ENCODE results near the gene GRHL1.
"Not testable (repeated sequence)": the region's sequence is repeated elsewhere in the genome, so short reads cannot be mapped to it uniquely, and the experiment has no call there.

Gene GRHL1

GRCh38 chr2:10019602-10020400, 68.3 kb downstream of the GRHL1 start:
- in situ Hi-C loops (cut with HindIII; ENCODE audit: low sequenced_read_pairs) = no loop called here

- in situ Hi-C loops (cut with HindIII; ENCODE audit: low sequenced_read_pairs) = no loop called here
Observed at GRCh38 chr2:10022041-10022421, 70.5 kb downstream of the GRHL1 start.

- in situ Hi-C loops (cut with HindIII; ENCODE audit: low sequenced_read_pairs) = no loop called here
Observed at GRCh38 chr2:10022445-10022844, 71.0 kb downstream of the GRHL1 start.

- in situ Hi-C loops (cut with HindIII; ENCODE audit: low sequenced_read_pairs) = no loop called here
Observed at GRCh38 chr2:10022966-10023662, 71.6 kb downstream of the GRHL1 start.

GRCh38 chr2:10026940-10027569, 75.6 kb downstream of the GRHL1 start:
- in situ Hi-C loops (cut with HindIII; ENCODE audit: low sequenced_read_pairs) = no loop called here

GRCh38 chr2:10027660-10028330, 76.3 kb downstream of the GRHL1 start:
- in situ Hi-C loops (cut with HindIII; ENCODE audit: low sequenced_read_pairs) = no loop called here

- in situ Hi-C loops (cut with HindIII; ENCODE audit: low sequenced_read_pairs) = no loop called here
Observed at GRCh38 chr2:10028407-10028987, 77.0 kb downstream of the GRHL1 start.

GRCh38 chr2:10028988-10029874, 77.7 kb downstream of the GRHL1 start:
- in situ Hi-C loops (cut with HindIII; ENCODE audit: low sequenced_read_pairs) = no loop called here

GRCh38 chr2:10029875-10030223, 78.4 kb downstream of the GRHL1 start:
- in situ Hi-C loops (cut with HindIII; ENCODE audit: low sequenced_read_pairs) = no loop called here

GRCh38 chr2:10030311-10030736, 78.8 kb downstream of the GRHL1 start:
- in situ Hi-C loops (cut with HindIII; ENCODE audit: low sequenced_read_pairs) = no loop called here

- in situ Hi-C loops (cut with HindIII; ENCODE audit: low sequenced_read_pairs) = not testable (repeated sequence)
Observed at GRCh38 chr2:10030798-10031197, 79.3 kb downstream of the GRHL1 start.

GRCh38 chr2:10031886-10032745, 80.6 kb downstream of the GRHL1 start:
- in situ Hi-C loops (cut with HindIII; ENCODE audit: low sequenced_read_pairs) = no loop called here

GRCh38 chr2:10032746-10033105, 81.2 kb downstream of the GRHL1 start:
- in situ Hi-C loops (cut with HindIII; ENCODE audit: low sequenced_read_pairs) = no loop called here

GRCh38 chr2:10033251-10034006, 81.9 kb downstream of the GRHL1 start:
- in situ Hi-C loops (cut with HindIII; ENCODE audit: low sequenced_read_pairs) = no loop called here

- in situ Hi-C loops (cut with HindIII; ENCODE audit: low sequenced_read_pairs) = no loop called here
Observed at GRCh38 chr2:10034333-10035052, 83.0 kb downstream of the GRHL1 start.

GRCh38 chr2:10035053-10035422, 83.5 kb downstream of the GRHL1 start:
- in situ Hi-C loops (cut with HindIII; ENCODE audit: low sequenced_read_pairs) = no loop called here

- in situ Hi-C loops (cut with HindIII; ENCODE audit: low sequenced_read_pairs) = no loop called here
Observed at GRCh38 chr2:10035633-10036032, 84.1 kb downstream of the GRHL1 start.
